K562 (cell line): ENCODE data around the gene CENPE. TPM values are rescaled to one million over a fixed set of nuclear protein-coding genes. Genes with fewer than 3 reads are reported as not detected.

Experiments used
- ATF1 ChIP-seq, 2 experiments: fragments of 450-650 bp in 1 of 2; IDR thresholded peaks; 2 replicates each; pipeline ENCODE4 v1.6.1; 2016; ENCODE audit warnings: missing compliant biosample characterization in 1 of 2, missing genetic modification characterization in 1 of 2
- BHLHE40 ChIP-seq: IDR thresholded peaks from 2 replicates; pipeline ENCODE4 v1.6.1; 2011; ENCODE audit warnings: low read length, improper control_type of control experiment
- EHMT2 ChIP-seq: fragments of 450-650 bp; IDR thresholded peaks from 2 replicates; pipeline ENCODE4 v1.6.1; 2018; ENCODE audit warnings: antibody characterized with exemption
- ETV1 ChIP-seq: fragments of 450-650 bp; conservative IDR thresholded peaks from 2 replicates; pipeline ENCODE4 v1.6.1; 2016; ENCODE audit warnings: missing genetic modification characterization, control low read depth, low read depth, missing compliant biosample characterization
- ETV5 ChIP-seq: sonication (generic); formaldehyde crosslinking; IDR thresholded peaks from 2 replicates; pipeline ENCODE4 v1.4.0; 2020; ENCODE audit warnings: low read depth, mild to moderate bottlenecking, missing genetic modification reagents
- FOS ChIP-seq: IDR thresholded peaks from 3 replicates; pipeline ENCODE4 v1.6.1; 2011; ENCODE audit not compliant: insufficient read length; ENCODE audit errors: extremely low read depth
- FUS ChIP-seq: fragments of 200-400 bp; formaldehyde crosslinking; optimal IDR thresholded peaks from 2 replicates; pipeline ENCODE3; 2017; ENCODE audit warnings: low read depth, low read length
- ILK ChIP-seq: fragments of 450-650 bp; IDR thresholded peaks from 2 replicates; pipeline ENCODE4 v1.6.1; 2016; ENCODE audit warnings: missing genetic modification characterization, low read depth, mild to moderate bottlenecking, missing compliant biosample characterization, moderate library complexity, borderline replicate concordance
- JUNB ChIP-seq: fragments of 450-650 bp; formaldehyde crosslinking; conservative IDR thresholded peaks from 2 replicates; pipeline ENCODE4 v1.4.0; 2020; ENCODE audit warnings: mild to moderate bottlenecking
- MAFG ChIP-seq: fragments of 450-650 bp; conservative IDR thresholded peaks from 2 replicates; pipeline ENCODE4 v1.6.1; 2016; ENCODE audit warnings: missing genetic modification characterization, missing compliant biosample characterization
- PTTG1 ChIP-seq: fragments of 450-650 bp; IDR thresholded peaks from 2 replicates; pipeline ENCODE4 v1.6.1; 2016; ENCODE audit warnings: low read depth, mild to moderate bottlenecking, missing genetic modification characterization, missing compliant biosample characterization
- RCOR1 ChIP-seq, 2 experiments: IDR thresholded peaks; 2 replicates each; pipeline ENCODE4 v1.6.1; 2012; ENCODE audit warnings: low read depth in 2 of 2, low read length in 2 of 2, borderline replicate concordance in 1 of 2, improper control_type of control experiment in 1 of 2
- SAFB ChIP-seq: fragments of 200-400 bp; formaldehyde crosslinking; IDR thresholded peaks from 2 replicates; pipeline ENCODE4 v1.6.1; 2017; ENCODE audit warnings: low read depth, low read length, borderline replicate concordance
- SRSF1 ChIP-seq: fragments of 200-400 bp; formaldehyde crosslinking; IDR thresholded peaks from 2 replicates; pipeline ENCODE4 v1.6.1; 2017; ENCODE audit warnings: mild to moderate bottlenecking, low read depth, low read length, moderate library complexity
- TRIM28 ChIP-seq: fragments of 450-650 bp; IDR thresholded peaks from 2 replicates; pipeline ENCODE4 v1.6.1; 2017
- YY1 ChIP-seq, 3 experiments: IDR thresholded peaks; 2 replicates each; pipeline ENCODE4 v1.6.1; 2011; ENCODE audit warnings: low read length in 2 of 3, mild to moderate bottlenecking in 2 of 3, moderate library complexity in 2 of 3, borderline replicate concordance in 1 of 3, control low read depth in 1 of 3, low read depth in 1 of 3; ENCODE audit not compliant: insufficient read depth in 3 of 3, insufficient replicate concordance in 2 of 3, control insufficient read depth in 1 of 3, insufficient read length in 1 of 3; ENCODE audit errors: extremely low read depth in 1 of 3
- ZNF57 ChIP-seq: fragments of 450-650 bp; formaldehyde crosslinking; IDR thresholded peaks from 2 replicates; pipeline ENCODE4 v1.4.0; 2020; ENCODE audit warnings: mild to moderate bottlenecking, moderate library complexity
- ZNF780A ChIP-seq: fragments of 250-450 bp; sonication (Bioruptor Pico); IDR thresholded peaks from 2 replicates; pipeline ENCODE4 v1.5.0; 2021; ENCODE audit warnings: mild to moderate bottlenecking
- ZZZ3 ChIP-seq: fragments of 450-650 bp; IDR thresholded peaks from 2 replicates; pipeline ENCODE4 v1.6.1; 2016; ENCODE audit warnings: antibody characterized with exemption, mild to moderate bottlenecking, moderate library complexity
- polyA plus RNA-seq, 8 experiments: library from polyadenylated mRNA; depleted of rRNA in 4 of 8; stranded (reverse) in 5 of 8; unstranded in 3 of 8; fragments of >200 nt; fragmentation: Nextera tagmentation in 2 of 8; fragmentation: Illumina TruSeq in 1 of 8; extraction: Ambion mirVana in 2 of 8; extraction: Trizol in 1 of 8; gene quantifications; 2 replicates each; pipeline versions ENCODE4 v1.2.1 to v1.2.3, GENCODE V29; 2011 to 2014; ENCODE audit warnings: inconsistent platforms in 1 of 8, missing spikeins in 1 of 8
- total RNA-seq, 7 experiments: library from RNA; depleted of rRNA in 6 of 7; stranded (reverse); fragments of >200 nt in 6 of 7; fragmentation: Illumina TruSeq in 2 of 7; extraction: Trizol in 2 of 7; gene quantifications; 2 replicates each; pipeline versions ENCODE4 v1.2.1 to v1.2.3, GENCODE V29; 2011 to 2021; ENCODE audit warnings: low replicate concordance in 1 of 7
- TF ChIP-seq, protein P1 (sequence below): fragments of 250-450 bp; sonication (Bioruptor Pico); IDR thresholded peaks from 2 replicates; pipeline ENCODE4 v1.5.0; 2020; ENCODE audit warnings: mild to moderate bottlenecking, borderline replicate concordance
- TF ChIP-seq, protein P2 (sequence below): fragments of 450-650 bp; formaldehyde crosslinking; conservative IDR thresholded peaks from 2 replicates; pipeline ENCODE4 v1.4.0; 2022; ENCODE audit warnings: mild to moderate bottlenecking, missing genetic modification characterization
- TF ChIP-seq, protein P3 (sequence below): fragments of 200-800 bp; sonication (Bioruptor generic); IDR thresholded peaks from 2 replicates; pipeline ENCODE4 v1.6.1; 2017; ENCODE audit warnings: missing genetic modification characterization, missing compliant biosample characterization

Gene CENPE
- total and polyA plus RNA-seq, 9 of the 15 experiments (the other 6 are each of a cell fraction or from before 2014, with no cell fraction given): 9.9 to 53.2 (median 27.4) TPM

DNA sequence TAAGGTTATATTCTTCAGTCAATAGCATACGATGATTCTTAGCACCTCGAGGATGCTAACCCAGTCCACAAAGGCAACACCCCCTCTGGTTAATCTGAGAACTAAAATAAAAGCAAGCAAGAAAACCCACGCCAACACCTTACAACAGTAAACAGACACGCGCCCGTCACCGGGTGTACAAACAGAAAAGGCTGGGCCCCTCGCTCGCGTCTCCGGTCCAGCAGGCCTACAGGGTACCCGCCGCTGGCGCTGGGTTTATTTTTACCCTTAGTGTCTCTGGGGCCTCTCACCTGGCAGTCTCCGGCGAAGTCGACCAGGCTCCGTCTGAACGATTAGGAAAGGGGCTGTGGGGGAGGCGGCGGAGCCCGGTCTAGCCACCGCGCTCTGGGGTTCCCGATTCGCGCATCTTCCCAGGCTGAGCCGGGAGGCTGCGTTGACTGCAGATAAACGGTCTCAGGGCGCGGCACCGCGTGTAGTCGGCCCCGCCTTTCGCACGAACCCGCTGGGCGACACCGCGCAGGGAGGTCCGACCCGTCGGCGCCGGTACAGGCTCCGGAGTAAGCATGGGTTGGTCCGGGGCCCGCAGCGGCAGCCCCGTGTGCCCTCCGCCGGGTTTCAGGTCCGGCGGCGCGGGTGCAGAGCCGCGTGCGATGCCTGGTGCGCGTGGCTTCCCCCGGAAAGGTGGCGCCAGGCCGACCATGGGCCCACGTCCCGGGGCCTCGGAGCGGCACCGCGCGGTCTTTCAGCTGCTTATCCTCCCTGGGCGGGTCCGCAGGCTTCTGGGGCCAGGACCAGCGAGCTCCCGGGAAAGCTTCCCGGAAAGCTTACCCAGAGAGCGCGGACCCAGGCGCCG lies 122.0 kb downstream of the CENPE start (continued):
- TF ChIP-seq YY1 (IDR thresholded peaks at IDR 0.05; ENCODE audit: borderline replicate concordance in 1 of 3, control insufficient read depth in 1 of 3, extremely low read depth in 1 of 3, insufficient read depth in 3 of 3, insufficient read length in 1 of 3, insufficient replicate concordance in 2 of 3, low read depth in 1 of 3, low read length in 2 of 3) (peak in 1 of 3 experiments; percentile 9), ZNF780A (CRISPR knock-in tag) (no peak), JUNB (CRISPR knock-in tag) (no peak), ZNF57 (CRISPR knock-in tag) (no peak), FUS (peak; percentile 80), RCOR1 (IDR thresholded peaks at IDR 0.05; ENCODE audit: borderline replicate concordance in 1 of 2, low read depth in 2 of 2, low read length in 2 of 2) (peak in 1 of 2 experiments; percentile 60; a peak in 1 of 4 replicates), SRSF1 (no peak), ETV1 (tag) (0 out of 2 replicates have a peak, but pooled peaks have one; percentile 14), ETV5 (CRISPR knock-in tag) (0 out of 2 replicates have a peak, but pooled peaks have one; percentile 19), MAFG (tag) (no peak), ZZZ3 (no peak), ATF1 (CRISPR knock-in tag; IDR thresholded peaks at IDR 0.05) (no peak), ATF1 (tag; IDR thresholded peaks at IDR 0.05) (peak; percentile 78), SAFB (no peak), TRIM28 (no peak), ILK (tag) (no peak), BHLHE40 (no peak), FOS (no peak), PTTG1 (tag) (no peak), EHMT2 (no peak)
- TF ChIP-seq, protein P1, sequence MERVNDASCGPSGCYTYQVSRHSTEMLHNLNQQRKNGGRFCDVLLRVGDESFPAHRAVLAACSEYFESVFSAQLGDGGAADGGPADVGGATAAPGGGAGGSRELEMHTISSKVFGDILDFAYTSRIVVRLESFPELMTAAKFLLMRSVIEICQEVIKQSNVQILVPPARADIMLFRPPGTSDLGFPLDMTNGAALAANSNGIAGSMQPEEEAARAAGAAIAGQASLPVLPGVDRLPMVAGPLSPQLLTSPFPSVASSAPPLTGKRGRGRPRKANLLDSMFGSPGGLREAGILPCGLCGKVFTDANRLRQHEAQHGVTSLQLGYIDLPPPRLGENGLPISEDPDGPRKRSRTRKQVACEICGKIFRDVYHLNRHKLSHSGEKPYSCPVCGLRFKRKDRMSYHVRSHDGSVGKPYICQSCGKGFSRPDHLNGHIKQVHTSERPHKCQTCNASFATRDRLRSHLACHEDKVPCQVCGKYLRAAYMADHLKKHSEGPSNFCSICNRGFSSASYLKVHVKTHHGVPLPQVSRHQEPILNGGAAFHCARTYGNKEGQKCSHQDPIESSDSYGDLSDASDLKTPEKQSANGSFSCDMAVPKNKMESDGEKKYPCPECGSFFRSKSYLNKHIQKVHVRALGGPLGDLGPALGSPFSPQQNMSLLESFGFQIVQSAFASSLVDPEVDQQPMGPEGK (CRISPR knock-in tag): no peak
- TF ChIP-seq, protein P2, sequence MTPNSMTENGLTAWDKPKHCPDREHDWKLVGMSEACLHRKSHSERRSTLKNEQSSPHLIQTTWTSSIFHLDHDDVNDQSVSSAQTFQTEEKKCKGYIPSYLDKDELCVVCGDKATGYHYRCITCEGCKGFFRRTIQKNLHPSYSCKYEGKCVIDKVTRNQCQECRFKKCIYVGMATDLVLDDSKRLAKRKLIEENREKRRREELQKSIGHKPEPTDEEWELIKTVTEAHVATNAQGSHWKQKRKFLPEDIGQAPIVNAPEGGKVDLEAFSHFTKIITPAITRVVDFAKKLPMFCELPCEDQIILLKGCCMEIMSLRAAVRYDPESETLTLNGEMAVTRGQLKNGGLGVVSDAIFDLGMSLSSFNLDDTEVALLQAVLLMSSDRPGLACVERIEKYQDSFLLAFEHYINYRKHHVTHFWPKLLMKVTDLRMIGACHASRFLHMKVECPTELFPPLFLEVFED (CRISPR knock-in tag): no peak
- TF ChIP-seq, protein P3, sequence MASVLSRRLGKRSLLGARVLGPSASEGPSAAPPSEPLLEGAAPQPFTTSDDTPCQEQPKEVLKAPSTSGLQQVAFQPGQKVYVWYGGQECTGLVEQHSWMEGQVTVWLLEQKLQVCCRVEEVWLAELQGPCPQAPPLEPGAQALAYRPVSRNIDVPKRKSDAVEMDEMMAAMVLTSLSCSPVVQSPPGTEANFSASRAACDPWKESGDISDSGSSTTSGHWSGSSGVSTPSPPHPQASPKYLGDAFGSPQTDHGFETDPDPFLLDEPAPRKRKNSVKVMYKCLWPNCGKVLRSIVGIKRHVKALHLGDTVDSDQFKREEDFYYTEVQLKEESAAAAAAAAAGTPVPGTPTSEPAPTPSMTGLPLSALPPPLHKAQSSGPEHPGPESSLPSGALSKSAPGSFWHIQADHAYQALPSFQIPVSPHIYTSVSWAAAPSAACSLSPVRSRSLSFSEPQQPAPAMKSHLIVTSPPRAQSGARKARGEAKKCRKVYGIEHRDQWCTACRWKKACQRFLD: no peak
